Memory B cell (primary cell): ENCODE data around the gene KCTD1.

Source experiments
- ATAC-seq: fragments of 150-1000 bp; cut with Tn5 transposase; 2 replicates; pipeline ENCODE4 v1.10.0; 2021; ENCODE audit warnings: low read depth, mild to moderate bottlenecking, moderate library complexity
- DNase-seq, 2 donors: peaks; one replicate each; pipeline ENCODE4 v3.0.0; 2022; ENCODE audit warnings: low spot score in 2 of 2
- H3K27ac Mint-ChIP-seq: one replicate; pipeline ENCODE4 v1.8.0; 2022; ENCODE audit warnings: mild to moderate bottlenecking, moderate library complexity, mixed read lengths
- H3K27me3 Mint-ChIP-seq: one replicate; pipeline ENCODE4 v1.8.0; 2022; ENCODE audit warnings: mixed read lengths
- H3K36me3 Mint-ChIP-seq: one replicate; pipeline ENCODE4 v1.8.0; 2022; ENCODE audit warnings: mild to moderate bottlenecking, mixed read lengths
- H3K4me1 Mint-ChIP-seq: one replicate; pipeline ENCODE4 v1.8.0; 2022; ENCODE audit warnings: mixed read lengths
- H3K4me3 Mint-ChIP-seq: one replicate; pipeline ENCODE4 v1.8.0; 2022; ENCODE audit warnings: mild to moderate bottlenecking, moderate library complexity, mixed read lengths
- H3K9me3 Mint-ChIP-seq: one replicate; pipeline ENCODE4 v1.8.0; 2022; ENCODE audit warnings: mixed read lengths

Gene KCTD1

GRCh38 chr18:26457611-26458353, 90.6 kb downstream of the KCTD1 start:
- Mint-ChIP-seq H3K27ac (no peak overlapping the region), H3K4me3 (no peak overlapping the region), H3K27me3 (no peaks in the 10 kb centered on the region), H3K4me1 (no peaks in the 10 kb centered on the region), H3K9me3 (no peaks in the 10 kb centered on the region), H3K36me3 (peaks cover 7% of the 10 kb centered on the region)
- ATAC-seq (no peak), DNase-seq (no peak)

- Mint-ChIP-seq H3K27me3 (no peaks in the 10 kb centered on the region), H3K27ac (no peak overlapping the region), H3K4me1 (no peaks in the 10 kb centered on the region), H3K36me3 (peaks cover 7% of the 10 kb centered on the region), H3K4me3 (no peak overlapping the region), H3K9me3 (no peaks in the 10 kb centered on the region)
- DNase-seq (no peak), ATAC-seq (no peak)
Measured at GRCh38 chr18:26457195-26457594, 91.2 kb downstream of the KCTD1 start.

GRCh38 chr18:26456070-26456491, 92.3 kb downstream of the KCTD1 start:
- no peaks in the 10 kb centered on the region for H3K4me1 Mint-ChIP-seq
- no peak overlapping the region for H3K27ac Mint-ChIP-seq
- no peaks in the 10 kb centered on the region for H3K9me3 Mint-ChIP-seq
- H3K36me3 Mint-ChIP-seq, result peaks cover 7% of the 10 kb centered on the region
- no peak for ATAC-seq
- no peak for DNase-seq
- H3K27me3 Mint-ChIP-seq, result no peaks in the 10 kb centered on the region
- no peak overlapping the region for H3K4me3 Mint-ChIP-seq

GRCh38 chr18:26455639-26456038, 92.7 kb downstream of the KCTD1 start:
- H3K4me3 Mint-ChIP-seq, result no peak overlapping the region
- H3K27me3 Mint-ChIP-seq, result no peaks in the 10 kb centered on the region
- peaks cover 7% of the 10 kb centered on the region for H3K36me3 Mint-ChIP-seq
- no peaks in the 10 kb centered on the region for H3K4me1 Mint-ChIP-seq
- no peaks in the 10 kb centered on the region for H3K9me3 Mint-ChIP-seq
- no peak overlapping the region for H3K27ac Mint-ChIP-seq
- ATAC-seq, result no peak
- no peak for DNase-seq

GRCh38 chr18:26454616-26455015, 93.7 kb downstream of the KCTD1 start:
- Mint-ChIP-seq H3K4me1 (no peaks in the 10 kb centered on the region), H3K27me3 (no peaks in the 10 kb centered on the region), H3K9me3 (no peaks in the 10 kb centered on the region), H3K27ac (no peak overlapping the region), H3K4me3 (no peak overlapping the region), H3K36me3 (peaks cover 7% of the 10 kb centered on the region)
- no peak for ATAC-seq
- no peak for DNase-seq

GRCh38 chr18:26454192-26454591, 94.2 kb downstream of the KCTD1 start:
- DNase-seq (no peak), ATAC-seq (no peak)
- no peak overlapping the region for H3K4me3 Mint-ChIP-seq
- H3K27me3 Mint-ChIP-seq, result no peaks in the 10 kb centered on the region
- peaks cover 7% of the 10 kb centered on the region for H3K36me3 Mint-ChIP-seq
- no peaks in the 10 kb centered on the region for H3K4me1 Mint-ChIP-seq
- H3K9me3 Mint-ChIP-seq, result no peaks in the 10 kb centered on the region
- H3K27ac Mint-ChIP-seq, result no peak overlapping the region

GRCh38 chr18:26453386-26453901, 94.9 kb downstream of the KCTD1 start:
- ATAC-seq, result no peak
- H3K27ac Mint-ChIP-seq, result no peak overlapping the region
- DNase-seq, result no peak
- H3K9me3 Mint-ChIP-seq, result no peaks in the 10 kb centered on the region
- H3K4me1 Mint-ChIP-seq, result peaks cover 4% of the 10 kb centered on the region
- H3K27me3 Mint-ChIP-seq, result no peaks in the 10 kb centered on the region
- H3K4me3 Mint-ChIP-seq, result no peak overlapping the region
- H3K36me3 Mint-ChIP-seq, result peaks cover 2% of the 10 kb centered on the region

- Mint-ChIP-seq H3K4me3 (no peak overlapping the region), H3K4me1 (peaks cover 8% of the 10 kb centered on the region), H3K9me3 (no peaks in the 10 kb centered on the region), H3K27me3 (peaks cover 8% of the 10 kb centered on the region), H3K27ac (no peak overlapping the region), H3K36me3 (peaks cover 3% of the 10 kb centered on the region)
- no peak for ATAC-seq
- DNase-seq, result no peak
Measured at GRCh38 chr18:26450989-26451682, 97.2 kb downstream of the KCTD1 start.

- Mint-ChIP-seq H3K9me3 (no peaks in the 10 kb centered on the region), H3K4me3 (no peak overlapping the region), H3K27me3 (peaks cover 13% of the 10 kb centered on the region), H3K4me1 (peaks cover 8% of the 10 kb centered on the region), H3K36me3 (peaks cover 1% of the 10 kb centered on the region), H3K27ac (no peak overlapping the region)
- no peak for DNase-seq
- ATAC-seq, result peak; percentile 50
Measured at GRCh38 chr18:26448714-26449159, 99.6 kb downstream of the KCTD1 start.

- no peak for DNase-seq
- Mint-ChIP-seq H3K36me3 (peaks cover 1% of the 10 kb centered on the region), H3K27ac (no peak overlapping the region), H3K4me3 (no peak overlapping the region), H3K27me3 (peaks cover 17% of the 10 kb centered on the region), H3K4me1 (peaks cover 13% of the 10 kb centered on the region), H3K9me3 (no peaks in the 10 kb centered on the region)
- no peak for ATAC-seq
Measured at GRCh38 chr18:26443853-26444252, 104.5 kb downstream of the KCTD1 start.

GRCh38 chr18:26442126-26442525, 106.2 kb downstream of the KCTD1 start:
- ATAC-seq (no peak), DNase-seq (no peak)
- no peak overlapping the region for H3K4me3 Mint-ChIP-seq
- peaks cover 1% of the 10 kb centered on the region for H3K36me3 Mint-ChIP-seq
- H3K4me1 Mint-ChIP-seq, result peaks cover 5% of the 10 kb centered on the region
- H3K9me3 Mint-ChIP-seq, result no peaks in the 10 kb centered on the region
- H3K27ac Mint-ChIP-seq, result no peak overlapping the region
- H3K27me3 Mint-ChIP-seq, result peaks cover 16% of the 10 kb centered on the region

- no peak overlapping the region for H3K4me3 Mint-ChIP-seq
- no peak overlapping the region for H3K27ac Mint-ChIP-seq
- peaks cover 16% of the 10 kb centered on the region for H3K27me3 Mint-ChIP-seq
- ATAC-seq (no peak), DNase-seq (no peak)
- no peaks in the 10 kb centered on the region for H3K9me3 Mint-ChIP-seq
- no peaks in the 10 kb centered on the region for H3K36me3 Mint-ChIP-seq
- peaks cover 5% of the 10 kb centered on the region for H3K4me1 Mint-ChIP-seq
Measured at GRCh38 chr18:26440644-26441043, 107.7 kb downstream of the KCTD1 start.

- no peaks in the 10 kb centered on the region for H3K9me3 Mint-ChIP-seq
- peaks cover 5% of the 10 kb centered on the region for H3K4me1 Mint-ChIP-seq
- no peak overlapping the region for H3K27ac Mint-ChIP-seq
- DNase-seq (no peak), ATAC-seq (no peak)
- H3K36me3 Mint-ChIP-seq, result no peaks in the 10 kb centered on the region
- H3K4me3 Mint-ChIP-seq, result no peak overlapping the region
- peaks cover 13% of the 10 kb centered on the region for H3K27me3 Mint-ChIP-seq
Measured at GRCh38 chr18:26439537-26439936, 108.8 kb downstream of the KCTD1 start.

- DNase-seq (peak; percentile 25 to 55), ATAC-seq (peak; percentile 99)
- H3K4me1 Mint-ChIP-seq, result peaks cover 5% of the 10 kb centered on the region
- H3K9me3 Mint-ChIP-seq, result peaks cover under 1% of the 10 kb centered on the region
- no peaks in the 10 kb centered on the region for H3K36me3 Mint-ChIP-seq
- no peak overlapping the region for H3K27ac Mint-ChIP-seq
- H3K4me3 Mint-ChIP-seq, result no peak overlapping the region
- H3K27me3 Mint-ChIP-seq, result peaks cover 13% of the 10 kb centered on the region
Measured at GRCh38 chr18:26438980-26439379, 109.4 kb downstream of the KCTD1 start.
